Panc1 (cell line): ENCODE results near the gene STRIP1. TPM values are rescaled to one million over a fixed set of nuclear protein-coding genes. Genes with fewer than 3 reads are reported as not detected.

Source experiments
- ATAC-seq: fragments of 200-7000 bp; cut with Tn5 transposase; 2 replicates; pipeline ENCODE4 v1.9.1; 2020; ENCODE audit warnings: mild to moderate bottlenecking, moderate library complexity
- BruUV-seq: library from RNA; stranded (reverse); fragments of 400-500 nt; replicated peaks from 2 replicates; lab custom pipeline; 2021; lab: Mats Ljungman, UMichigan
- CTCF ChIA-PET: fragments of 300-600 bp; sonication (Branson Sonifier 250); formaldehyde crosslinking; loops from one replicate; lab custom pipeline; 2022; ENCODE audit warnings: antibody characterized with exemption; lab: Charles Lee
- POLR2A ChIA-PET: fragments of 300-600 bp; sonication (Branson Sonifier 250); formaldehyde crosslinking; loops from one replicate; lab custom pipeline; 2022; ENCODE audit warnings: antibody characterized with exemption; lab: Charles Lee
- DNase-seq: peaks from one replicate; pipeline ENCODE4 v3.0.0-alpha.2; 2010; ENCODE audit warnings: low read depth, low spot score
- H3K27ac ChIP-seq: 2 replicates; pipeline ENCODE4 v1.5.1; 2011; ENCODE audit warnings: mild to moderate bottlenecking, low read length, inconsistent platforms
- H3K27me3 ChIP-seq: fragments of 200-500 bp; sonication (Bioruptor generic); 2 replicates; pipeline ENCODE4 v1.6.0; 2014; ENCODE audit warnings: low read length, inconsistent platforms; ENCODE audit not compliant: control insufficient read depth, insufficient read depth
- H3K36me3 ChIP-seq: fragments of 200-500 bp; sonication (Bioruptor generic); 2 replicates; pipeline ENCODE4 v1.5.1; 2014; ENCODE audit warnings: inconsistent platforms, mild to moderate bottlenecking, low read length, moderate library complexity; ENCODE audit not compliant: control insufficient read depth, insufficient read depth
- H3K4me1 ChIP-seq: 2 replicates; pipeline ENCODE4 v1.5.1; 2011; ENCODE audit warnings: inconsistent platforms, mild to moderate bottlenecking, low read length, moderate library complexity; ENCODE audit not compliant: control insufficient read depth, insufficient read depth
- H3K4me3 ChIP-seq, 2 experiments: 2 replicates each; pipeline ENCODE4 v1.5.1; 2011 to 2012; ENCODE audit warnings: low read depth in 2 of 2, low read length in 2 of 2, mild to moderate bottlenecking in 2 of 2, inconsistent platforms in 1 of 2, moderate library complexity in 1 of 2
- H3K9me3 ChIP-seq: fragments of 200-500 bp; sonication (Bioruptor generic); 2 replicates; pipeline ENCODE4 v1.5.1; 2014; ENCODE audit warnings: low read depth, mild to moderate bottlenecking, inconsistent platforms, low read length, moderate library complexity; ENCODE audit not compliant: control insufficient read depth, insufficient read depth
- POLR2AphosphoS5 ChIP-seq: IDR thresholded peaks from 2 replicates; pipeline ENCODE4 v1.6.1; 2012; ENCODE audit warnings: mild to moderate bottlenecking, low read depth, low read length, moderate library complexity
- SIN3A ChIP-seq: IDR thresholded peaks from 2 replicates; pipeline ENCODE4 v1.6.1; 2012; ENCODE audit warnings: low read depth, mild to moderate bottlenecking, low read length, moderate library complexity, borderline replicate concordance; ENCODE audit not compliant: insufficient read depth
- TCF7L2 ChIP-seq: IDR thresholded peaks from 2 replicates; pipeline ENCODE4 v1.6.1; 2011; ENCODE audit warnings: mild to moderate bottlenecking, low read depth, low read length, inconsistent platforms
- in situ Hi-C: cut with HindIII; loops from 2 replicates; pipeline ENCODE4 v1.10.0; 2016; ENCODE audit warnings: low sequenced_read_pairs, low pct_unique_long_range_greater_than_20kb
- intact Hi-C: fragments of 100-400 bp; cut with micrococcal nuclease; formaldehyde crosslinking; loops from one replicate; pipeline ENCODE4 v1.10.0; 2022; ENCODE audit not compliant: unreplicated experiment
- total RNA-seq: library from RNA; stranded (reverse); gene quantifications from one replicate; pipeline ENCODE4 v1.2.1, GENCODE V29; 2021; ENCODE audit not compliant: unreplicated experiment
- TF ChIP-seq, protein P1 (sequence below), 2 experiments: IDR thresholded peaks; 2 replicates each; pipeline ENCODE4 v1.6.1; 2011 to 2012; ENCODE audit warnings: low read depth in 2 of 2, control low read depth in 1 of 2, low read length in 1 of 2, mild to moderate bottlenecking in 1 of 2, moderate library complexity in 1 of 2; ENCODE audit not compliant: insufficient read depth in 1 of 2
- TF ChIP-seq, protein P2 (sequence below): fragments of 450-650 bp; IDR thresholded peaks from 2 replicates; pipeline ENCODE4 v1.5.1; 2017; ENCODE audit warnings: mild to moderate bottlenecking

STRIP1 gene
- total RNA-seq, 1 experiment from 2014 or later = 26.1 TPM

DNA sequence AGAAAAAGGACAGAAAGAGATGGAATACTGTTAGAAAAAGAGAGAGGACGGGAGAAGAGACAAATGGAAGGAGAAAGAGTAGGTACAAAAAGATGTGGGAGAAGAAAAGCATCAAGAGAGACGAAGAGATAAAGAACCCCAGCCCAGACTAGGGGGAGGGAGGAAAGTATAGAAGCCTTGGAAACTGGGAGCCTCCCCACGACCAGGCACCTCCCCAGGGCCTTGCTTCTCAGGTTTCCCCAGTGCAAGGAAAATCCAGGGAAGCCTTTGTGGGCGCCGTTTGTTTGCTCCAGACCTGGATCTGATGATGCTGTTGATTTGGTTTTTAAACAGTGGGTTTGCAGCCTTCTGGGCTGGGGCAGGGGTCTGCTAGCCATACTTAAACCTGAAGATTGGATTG is 51.2 kb downstream of the STRIP1 start:
- in situ Hi-C loops = no loop called here
- peaks cover 9% of the 10 kb centered on the region for H3K27me3 ChIP-seq
- no peaks in the 10 kb centered on the region for H3K9me3 ChIP-seq
- H3K27ac ChIP-seq = no peak overlapping the region
- intact Hi-C loops = no loop called here
- TF ChIP-seq POLR2AphosphoS5 (no peak), SIN3A (no peak), TCF7L2 (no peak)
- TF ChIP-seq, protein P1, sequence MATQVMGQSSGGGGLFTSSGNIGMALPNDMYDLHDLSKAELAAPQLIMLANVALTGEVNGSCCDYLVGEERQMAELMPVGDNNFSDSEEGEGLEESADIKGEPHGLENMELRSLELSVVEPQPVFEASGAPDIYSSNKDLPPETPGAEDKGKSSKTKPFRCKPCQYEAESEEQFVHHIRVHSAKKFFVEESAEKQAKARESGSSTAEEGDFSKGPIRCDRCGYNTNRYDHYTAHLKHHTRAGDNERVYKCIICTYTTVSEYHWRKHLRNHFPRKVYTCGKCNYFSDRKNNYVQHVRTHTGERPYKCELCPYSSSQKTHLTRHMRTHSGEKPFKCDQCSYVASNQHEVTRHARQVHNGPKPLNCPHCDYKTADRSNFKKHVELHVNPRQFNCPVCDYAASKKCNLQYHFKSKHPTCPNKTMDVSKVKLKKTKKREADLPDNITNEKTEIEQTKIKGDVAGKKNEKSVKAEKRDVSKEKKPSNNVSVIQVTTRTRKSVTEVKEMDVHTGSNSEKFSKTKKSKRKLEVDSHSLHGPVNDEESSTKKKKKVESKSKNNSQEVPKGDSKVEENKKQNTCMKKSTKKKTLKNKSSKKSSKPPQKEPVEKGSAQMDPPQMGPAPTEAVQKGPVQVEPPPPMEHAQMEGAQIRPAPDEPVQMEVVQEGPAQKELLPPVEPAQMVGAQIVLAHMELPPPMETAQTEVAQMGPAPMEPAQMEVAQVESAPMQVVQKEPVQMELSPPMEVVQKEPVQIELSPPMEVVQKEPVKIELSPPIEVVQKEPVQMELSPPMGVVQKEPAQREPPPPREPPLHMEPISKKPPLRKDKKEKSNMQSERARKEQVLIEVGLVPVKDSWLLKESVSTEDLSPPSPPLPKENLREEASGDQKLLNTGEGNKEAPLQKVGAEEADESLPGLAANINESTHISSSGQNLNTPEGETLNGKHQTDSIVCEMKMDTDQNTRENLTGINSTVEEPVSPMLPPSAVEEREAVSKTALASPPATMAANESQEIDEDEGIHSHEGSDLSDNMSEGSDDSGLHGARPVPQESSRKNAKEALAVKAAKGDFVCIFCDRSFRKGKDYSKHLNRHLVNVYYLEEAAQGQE (IDR thresholded peaks at IDR 0.05; ENCODE audit: insufficient read depth in 1 of 2, low read depth in 2 of 2, low read length in 1 of 2) = no peak
- TF ChIP-seq, protein P2, sequence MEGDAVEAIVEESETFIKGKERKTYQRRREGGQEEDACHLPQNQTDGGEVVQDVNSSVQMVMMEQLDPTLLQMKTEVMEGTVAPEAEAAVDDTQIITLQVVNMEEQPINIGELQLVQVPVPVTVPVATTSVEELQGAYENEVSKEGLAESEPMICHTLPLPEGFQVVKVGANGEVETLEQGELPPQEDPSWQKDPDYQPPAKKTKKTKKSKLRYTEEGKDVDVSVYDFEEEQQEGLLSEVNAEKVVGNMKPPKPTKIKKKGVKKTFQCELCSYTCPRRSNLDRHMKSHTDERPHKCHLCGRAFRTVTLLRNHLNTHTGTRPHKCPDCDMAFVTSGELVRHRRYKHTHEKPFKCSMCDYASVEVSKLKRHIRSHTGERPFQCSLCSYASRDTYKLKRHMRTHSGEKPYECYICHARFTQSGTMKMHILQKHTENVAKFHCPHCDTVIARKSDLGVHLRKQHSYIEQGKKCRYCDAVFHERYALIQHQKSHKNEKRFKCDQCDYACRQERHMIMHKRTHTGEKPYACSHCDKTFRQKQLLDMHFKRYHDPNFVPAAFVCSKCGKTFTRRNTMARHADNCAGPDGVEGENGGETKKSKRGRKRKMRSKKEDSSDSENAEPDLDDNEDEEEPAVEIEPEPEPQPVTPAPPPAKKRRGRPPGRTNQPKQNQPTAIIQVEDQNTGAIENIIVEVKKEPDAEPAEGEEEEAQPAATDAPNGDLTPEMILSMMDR = no peak
- no peaks in the 10 kb centered on the region for H3K36me3 ChIP-seq
- CTCF ChIA-PET = no interaction called here
- no peak overlapping the region for H3K4me3 ChIP-seq
- ATAC-seq = no peak
- no peaks in the 10 kb centered on the region for H3K4me1 ChIP-seq
- DNase-seq = no peak
- no TSS peak for BruUV-seq
- POLR2A ChIA-PET = no interaction called here

DNA sequence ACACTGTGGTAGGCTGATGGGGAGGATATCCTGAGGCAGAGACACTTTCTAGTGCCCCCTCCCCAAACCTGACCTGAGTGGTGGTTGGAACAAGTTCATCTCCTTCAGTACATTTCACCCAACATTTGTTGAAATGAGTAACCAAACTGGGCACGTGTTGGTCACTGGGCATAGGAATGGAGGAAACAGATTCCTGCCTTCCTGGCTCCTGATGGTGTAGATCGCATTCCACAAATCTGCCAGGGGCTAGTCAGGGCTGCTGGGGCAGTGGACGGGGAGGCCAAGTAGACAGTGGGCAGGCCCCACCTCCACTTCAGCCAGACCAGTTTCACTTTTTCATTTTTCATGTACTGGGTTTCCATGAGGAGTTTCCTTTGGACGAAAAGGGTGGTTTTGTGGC is 52.5 kb downstream of the STRIP1 start:
- no peak overlapping the region for H3K27ac ChIP-seq
- no peaks in the 10 kb centered on the region for H3K4me1 ChIP-seq
- no peak for DNase-seq
- H3K4me3 ChIP-seq = no peak overlapping the region
- no TSS peak for BruUV-seq
- no peak for TF ChIP-seq SIN3A
- TF ChIP-seq, protein P2 = no peak
- TF ChIP-seq TCF7L2 = no peak
- TF ChIP-seq POLR2AphosphoS5 = no peak
- TF ChIP-seq, protein P1 (IDR thresholded peaks at IDR 0.05; ENCODE audit: insufficient read depth in 1 of 2, low read depth in 2 of 2, low read length in 1 of 2) = no peak
- in situ Hi-C loops (no loop called here), intact Hi-C loops (no loop called here)
- POLR2A ChIA-PET = no interaction called here
- CTCF ChIA-PET = no interaction called here
- H3K27me3 ChIP-seq = peaks cover 9% of the 10 kb centered on the region
- no peak for ATAC-seq
- no peaks in the 10 kb centered on the region for H3K36me3 ChIP-seq
- H3K9me3 ChIP-seq = no peaks in the 10 kb centered on the region
